Activated naive CD8-positive, alpha-beta T cell treated with anti-CD3 and anti-CD28 coated beads, Interleukin-2, amount 50 U/mL, for 16 hours (primary cell): Measurements from ENCODE around the gene ZBTB7A.

Experiments used
- DNase-seq: peaks from one replicate; pipeline ENCODE4 v3.0.0-alpha.2; 2020; ENCODE audit warnings: low read depth, low spot score

The ZBTB7A gene

DNA sequence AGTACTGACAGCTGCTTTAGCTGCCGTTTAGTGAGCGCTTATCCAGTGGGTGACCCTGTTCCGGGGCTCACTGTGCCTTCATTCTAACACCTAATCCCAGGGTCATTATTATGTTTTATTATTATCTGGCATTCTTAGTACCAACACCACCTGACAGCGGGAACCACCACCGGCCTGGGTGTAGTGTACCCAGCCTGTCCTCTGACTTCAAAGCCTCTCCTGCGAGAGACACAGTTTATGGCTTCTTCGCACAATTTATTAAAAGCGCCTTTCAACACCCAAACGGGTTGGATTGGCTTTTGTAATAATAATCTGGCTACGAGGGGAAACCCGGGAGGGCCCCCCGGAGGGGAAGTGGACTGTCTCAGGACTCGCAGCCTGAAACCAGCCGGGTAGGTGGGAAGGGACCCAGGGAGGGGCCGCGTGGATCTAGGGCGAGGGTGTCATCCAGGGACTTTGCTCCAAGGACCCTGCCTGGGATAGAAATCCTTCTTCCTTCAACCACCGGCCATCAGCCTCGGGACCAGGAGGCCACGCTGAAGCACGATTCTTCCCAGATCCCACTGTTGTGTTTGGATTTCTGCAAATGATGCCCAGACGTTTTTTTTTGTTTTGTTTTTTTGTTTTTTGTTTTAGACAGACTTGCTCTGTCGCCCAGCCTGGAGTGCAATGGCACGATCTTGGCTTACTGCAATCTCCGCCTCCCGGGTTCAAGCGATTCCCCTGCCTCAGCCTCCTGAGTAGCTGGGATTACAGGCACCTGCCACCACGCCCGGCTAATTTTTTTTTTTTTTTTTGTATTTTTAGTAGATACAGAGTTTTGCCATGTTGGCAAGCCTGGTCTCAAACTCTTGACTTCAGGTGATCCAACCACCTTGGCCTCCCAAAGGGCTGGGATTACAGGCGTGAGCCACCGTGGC, 1.6 kb upstream of the ZBTB7A start:
- no peak for DNase-seq

DNA sequence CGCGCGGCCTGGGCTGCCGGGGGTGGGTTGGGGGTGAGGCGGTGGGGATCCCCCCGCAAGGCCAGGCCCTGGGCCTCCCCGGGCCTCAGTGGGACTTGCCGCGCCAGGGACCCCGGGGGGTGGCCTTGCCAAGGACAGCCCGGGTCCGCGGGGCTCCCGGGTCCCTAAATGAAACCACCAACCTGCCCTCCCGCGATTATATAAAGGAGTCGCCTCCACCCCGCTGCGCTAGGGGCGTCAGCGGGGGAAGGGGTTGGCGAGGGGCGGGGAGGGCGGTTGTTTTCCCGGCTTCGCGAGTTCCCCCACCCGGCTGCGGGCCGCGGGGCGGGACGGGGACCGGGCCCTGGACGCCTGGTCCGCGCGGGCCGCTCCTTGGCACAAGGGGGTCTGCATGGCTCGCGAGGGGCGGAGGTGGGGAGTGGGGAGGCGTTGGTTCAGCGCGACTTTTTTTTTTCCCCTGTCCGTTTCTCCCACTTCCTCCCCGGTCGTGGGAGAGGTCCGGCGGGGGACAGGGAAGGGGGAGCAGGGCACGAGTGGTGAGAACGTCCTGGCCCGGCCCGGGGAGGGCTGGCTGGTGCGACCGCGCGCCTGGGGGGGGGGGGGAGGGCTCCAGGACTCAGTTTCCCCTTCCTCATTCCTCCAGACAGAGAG, 822 bp upstream of the ZBTB7A start:
- no peak for DNase-seq

DNA sequence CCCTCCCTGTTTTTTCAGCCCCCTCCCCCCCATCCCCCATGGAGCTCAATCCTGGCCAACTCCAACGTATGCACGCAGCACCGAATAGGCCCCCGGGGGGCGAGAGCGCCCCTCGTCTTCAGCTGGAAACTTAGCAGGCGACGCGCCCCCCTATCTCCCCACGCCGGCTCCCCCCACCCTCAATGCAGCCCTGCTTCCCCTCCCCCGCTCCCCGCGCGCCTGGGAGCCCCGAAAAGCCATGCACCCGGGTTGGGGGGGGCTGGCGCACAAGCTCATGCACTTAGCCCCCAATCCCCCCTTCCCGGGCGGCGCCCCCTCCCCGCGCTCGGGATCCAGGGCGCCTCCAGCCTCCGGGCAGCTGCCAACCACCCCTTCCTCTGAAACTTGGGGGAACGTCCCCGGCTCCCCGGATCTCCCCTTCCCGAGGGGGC, 508 bp downstream of the ZBTB7A start:
- no peak for DNase-seq

DNA sequence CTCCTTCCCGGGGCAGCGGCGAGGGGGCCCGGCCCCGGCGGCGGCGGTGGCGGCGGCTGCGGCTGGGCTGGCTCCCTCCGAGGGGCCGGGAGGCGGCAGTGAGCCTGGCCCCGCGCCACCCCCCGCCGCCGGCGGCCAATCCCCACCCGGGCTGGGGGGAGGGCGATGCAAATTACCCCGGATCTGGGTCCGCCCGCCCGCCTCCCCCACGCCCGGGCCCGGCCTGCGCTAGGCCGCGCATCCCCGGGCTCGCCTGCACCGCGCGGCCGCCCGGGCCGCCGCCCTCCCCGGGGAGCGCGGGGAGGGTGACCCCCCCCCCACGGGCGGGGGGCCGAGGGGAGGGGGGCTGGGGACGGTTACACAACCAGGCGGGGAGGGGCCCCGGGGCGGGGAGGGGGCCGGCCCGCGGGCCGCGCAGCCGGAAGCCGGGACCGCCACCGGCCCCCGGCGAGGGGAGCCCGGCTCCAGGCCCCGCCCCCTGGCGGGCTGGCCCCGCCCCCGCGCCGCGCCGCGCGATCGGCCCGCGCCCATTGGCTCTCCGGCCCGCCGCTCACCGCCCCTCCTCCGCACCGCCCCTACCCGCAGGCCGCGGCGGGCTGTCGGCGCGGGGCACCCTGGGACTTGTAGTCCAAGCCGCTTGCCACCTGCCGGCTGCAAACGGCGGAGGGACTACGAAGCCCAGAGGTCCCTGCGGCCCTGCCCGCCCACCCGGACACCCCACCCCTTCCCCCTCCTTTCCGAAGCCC, 1.1 kb downstream of the ZBTB7A start:
- DNase-seq, result peak; percentile 93

DNA sequence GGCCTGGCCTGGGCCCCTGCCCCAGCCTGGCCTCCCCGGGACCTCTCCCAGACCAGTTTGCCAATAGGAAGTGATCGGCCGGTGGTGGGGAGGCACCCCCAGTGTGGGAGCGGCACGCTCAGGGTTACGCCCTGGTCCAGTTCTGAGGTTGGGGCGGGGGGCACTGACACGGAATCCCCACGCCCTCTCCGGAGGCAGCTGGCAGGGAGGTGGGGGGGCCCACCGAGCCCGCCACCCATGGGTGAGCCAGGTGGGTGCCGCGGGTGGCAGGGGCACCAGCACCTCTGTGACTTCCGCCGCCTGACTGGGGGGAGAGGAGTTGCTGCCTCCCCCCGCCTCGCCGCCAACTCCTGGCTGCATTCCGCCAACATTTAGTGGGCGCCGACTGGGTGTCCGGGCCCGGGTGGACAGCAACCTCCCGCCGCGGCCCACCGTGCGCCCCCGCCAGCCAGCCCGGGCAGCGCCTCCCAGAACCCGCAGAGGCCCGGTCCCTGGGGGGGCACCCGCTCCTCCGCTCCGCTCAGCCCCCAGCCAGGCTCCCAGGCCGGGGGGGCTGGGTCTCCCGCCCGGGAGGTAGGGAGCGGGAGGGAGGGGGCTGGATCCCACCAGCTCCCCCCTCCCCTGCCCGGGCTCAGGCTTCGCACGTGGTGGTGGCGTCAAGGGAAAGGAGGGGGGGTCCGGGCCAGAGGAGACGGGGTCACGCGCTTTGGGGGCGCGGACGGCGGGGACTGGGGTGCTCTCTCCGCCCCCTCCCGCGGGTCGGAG, 2.0 kb downstream of the ZBTB7A start:
- no peak for DNase-seq

DNA sequence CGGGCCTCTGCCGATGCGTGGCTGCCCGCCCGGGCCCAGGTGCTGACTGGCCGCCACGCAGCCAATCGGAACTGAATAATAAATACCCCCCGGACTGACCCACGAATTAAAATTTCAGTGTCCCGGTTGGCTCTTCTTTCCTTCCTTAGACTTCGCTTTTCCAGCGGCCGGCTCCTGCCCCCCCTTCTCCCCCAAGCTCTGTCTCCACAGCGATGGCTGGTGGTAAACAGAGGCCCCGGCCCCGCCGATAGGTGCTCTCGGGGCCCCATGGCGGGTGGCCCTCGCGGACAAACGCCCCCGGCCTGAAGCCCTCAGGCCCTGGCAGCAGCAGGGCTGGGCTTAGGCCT, 2.6 kb downstream of the ZBTB7A start:
- DNase-seq, result no peak

DNA sequence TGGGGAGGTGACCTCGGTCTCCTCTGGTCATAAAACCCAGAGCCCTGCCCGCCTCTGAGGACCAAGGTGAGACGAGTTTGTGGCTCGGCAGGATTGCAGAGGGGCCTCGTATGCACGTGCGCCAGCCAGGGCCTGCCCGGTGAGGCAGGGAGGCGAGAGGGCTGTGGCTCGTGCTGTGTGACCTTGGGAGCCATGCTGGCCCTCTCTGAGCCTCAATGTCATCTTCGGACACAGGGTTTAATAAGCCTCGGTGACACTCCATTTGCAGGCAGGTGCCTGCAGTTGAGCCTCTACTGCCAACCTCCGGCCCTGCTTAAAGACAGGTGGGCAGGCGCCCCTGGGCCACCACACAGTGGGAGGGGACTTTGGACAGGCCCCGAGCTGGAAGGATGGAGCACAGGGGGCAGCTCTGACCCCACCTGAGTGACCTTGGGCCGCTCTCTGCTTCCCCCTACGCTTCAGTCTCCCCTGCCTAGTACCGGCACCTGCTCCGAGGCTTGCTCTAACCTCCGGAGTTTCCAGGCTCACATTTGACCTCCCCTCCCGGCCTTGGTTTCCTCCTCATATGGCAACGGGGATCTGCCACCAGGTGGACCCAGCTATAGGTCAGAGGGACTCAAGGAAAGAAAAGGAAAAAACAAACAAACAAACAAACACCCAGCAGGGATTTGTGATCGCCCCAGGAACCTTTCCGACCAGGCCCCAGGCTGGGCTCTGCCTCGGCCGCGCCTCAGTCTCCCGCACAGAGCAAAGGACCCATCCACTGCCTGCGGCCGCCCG, 3.1 kb downstream of the ZBTB7A start:
- no peak for DNase-seq

DNA sequence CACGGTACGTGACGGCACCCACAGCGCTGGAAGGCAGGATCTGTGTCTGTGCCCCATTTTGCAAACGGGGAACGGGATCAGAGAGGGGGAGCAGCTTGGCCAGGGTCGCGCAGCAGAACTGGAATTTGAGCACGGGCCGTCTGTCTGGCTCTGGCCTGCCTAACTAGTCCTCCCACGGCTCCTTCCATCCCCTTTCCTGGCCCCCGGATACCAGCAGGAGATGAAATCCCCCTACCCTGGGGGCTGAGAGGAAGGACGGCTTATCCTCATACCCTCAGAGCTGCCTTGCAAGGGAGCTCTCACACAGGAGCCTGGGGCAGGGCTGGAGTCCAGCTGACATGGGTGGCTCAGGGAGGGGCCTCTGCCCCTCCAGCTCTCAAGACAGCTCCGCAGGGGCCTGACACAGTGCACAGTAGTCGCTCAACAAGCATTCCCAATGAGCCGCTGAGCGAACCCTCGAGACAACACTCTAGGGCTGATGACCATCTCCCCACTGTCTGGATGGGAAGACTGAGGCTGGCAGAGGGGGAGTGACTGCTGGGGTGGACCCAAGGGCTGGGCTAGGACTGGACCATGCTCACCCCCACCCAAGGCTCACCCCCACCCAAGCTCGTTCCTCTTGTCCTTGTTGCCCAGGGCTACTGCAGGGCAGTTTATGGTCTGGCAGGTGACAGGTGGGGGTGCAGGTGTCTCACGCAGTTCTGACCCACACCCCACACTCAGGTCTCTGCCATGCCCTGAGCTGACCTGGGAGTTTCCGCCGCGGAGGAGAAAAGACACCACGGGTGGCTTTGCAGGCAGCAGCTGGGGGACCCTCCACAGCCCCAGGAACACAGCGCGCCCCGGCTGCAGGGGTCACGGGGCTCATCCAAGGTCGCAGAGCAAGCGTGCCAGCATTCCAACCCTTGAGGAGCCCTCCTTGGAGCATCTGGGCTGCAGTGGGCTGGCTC, 4.0 kb downstream of the ZBTB7A start:
- no peak for DNase-seq

DNA sequence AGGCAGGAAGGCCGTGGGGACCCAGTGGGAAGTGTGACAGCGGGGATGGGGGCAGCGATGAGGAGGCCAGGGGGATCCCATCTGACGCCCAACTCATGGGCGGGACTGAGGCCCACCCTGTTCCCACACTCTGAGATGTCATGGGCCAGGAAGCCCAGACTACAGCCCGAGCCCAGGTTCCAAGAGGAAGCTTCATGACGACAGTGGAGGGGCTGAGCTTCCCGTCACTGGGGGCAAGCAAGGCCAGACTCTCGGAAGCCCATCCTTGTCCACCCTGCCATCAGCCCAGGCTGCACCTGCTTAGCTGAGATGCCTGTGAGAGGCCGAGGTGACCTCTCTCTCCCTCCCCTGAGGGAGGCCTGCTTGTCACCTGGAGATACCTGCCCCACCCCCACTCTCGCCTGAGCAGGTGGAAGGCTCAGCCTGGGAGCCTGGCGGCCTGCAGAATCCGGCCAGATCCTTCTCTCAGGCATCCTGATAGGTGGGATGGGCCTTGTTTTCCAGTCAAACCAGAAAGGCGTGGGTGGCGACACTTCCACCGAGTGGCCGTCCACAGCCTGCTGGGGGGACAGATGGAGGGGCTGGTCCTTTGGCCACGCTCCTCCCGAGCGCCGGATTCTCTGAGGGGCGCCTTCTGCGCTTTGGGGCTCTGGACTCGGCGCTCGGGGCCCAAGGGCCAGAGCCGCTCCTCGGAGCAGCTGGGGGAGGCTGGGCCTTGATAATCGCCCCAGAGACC, 4.8 kb downstream of the ZBTB7A start:
- DNase-seq, result no peak

DNA sequence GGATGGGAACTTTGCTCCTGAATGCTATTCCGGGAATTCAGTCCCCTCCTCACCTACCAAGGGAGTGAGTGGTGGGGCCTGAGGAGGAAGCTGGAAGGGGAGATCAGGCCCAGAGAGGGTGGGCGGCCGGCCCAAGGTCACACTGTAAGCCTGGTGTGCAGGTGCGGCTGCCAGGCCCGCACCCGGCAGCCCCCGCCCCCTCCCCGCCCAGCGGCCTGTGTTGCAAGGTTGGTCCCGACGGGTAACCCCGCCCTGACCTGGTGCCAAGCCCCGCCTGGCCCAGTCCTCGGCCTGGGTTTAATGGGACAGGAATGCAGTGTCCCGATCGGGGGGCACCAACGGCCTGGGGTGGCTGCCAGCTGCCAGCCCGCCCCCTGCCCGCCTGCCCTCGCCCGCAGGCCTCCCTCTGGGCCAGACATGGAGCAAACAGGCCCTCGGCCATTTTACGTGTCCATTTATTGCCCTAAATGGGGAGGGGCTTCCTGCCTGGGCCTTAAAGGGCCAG, 5.5 kb downstream of the ZBTB7A start:
- DNase-seq, result no peak

DNA sequence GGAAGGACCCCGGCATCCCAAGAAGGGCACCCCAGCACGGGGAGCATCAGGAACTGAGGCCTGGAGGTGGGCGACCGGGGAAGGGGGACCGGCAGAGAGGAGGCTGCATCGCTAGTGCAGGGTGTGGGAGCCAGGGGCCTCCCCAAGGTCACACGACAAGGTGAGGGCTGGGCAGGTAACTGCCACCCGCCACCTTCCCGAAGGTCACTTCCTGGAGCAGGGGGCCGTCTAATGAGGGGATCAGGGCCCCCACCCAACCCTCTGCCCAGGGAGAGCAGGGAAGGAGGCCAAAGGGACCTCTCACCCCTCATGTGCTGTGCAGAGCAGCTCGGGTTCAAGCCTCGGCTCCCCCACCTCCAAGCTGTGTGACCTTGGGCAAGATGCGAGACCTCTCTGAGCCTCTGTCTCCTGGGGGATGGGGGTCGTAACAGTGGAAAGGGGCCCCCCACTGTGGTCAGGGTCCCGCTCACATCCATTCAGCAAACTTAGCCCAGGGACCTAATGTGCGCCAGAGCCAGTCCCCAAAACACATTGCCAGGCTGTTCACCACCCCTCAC, 6.0 kb downstream of the ZBTB7A start:
- DNase-seq, result no peak

DNA sequence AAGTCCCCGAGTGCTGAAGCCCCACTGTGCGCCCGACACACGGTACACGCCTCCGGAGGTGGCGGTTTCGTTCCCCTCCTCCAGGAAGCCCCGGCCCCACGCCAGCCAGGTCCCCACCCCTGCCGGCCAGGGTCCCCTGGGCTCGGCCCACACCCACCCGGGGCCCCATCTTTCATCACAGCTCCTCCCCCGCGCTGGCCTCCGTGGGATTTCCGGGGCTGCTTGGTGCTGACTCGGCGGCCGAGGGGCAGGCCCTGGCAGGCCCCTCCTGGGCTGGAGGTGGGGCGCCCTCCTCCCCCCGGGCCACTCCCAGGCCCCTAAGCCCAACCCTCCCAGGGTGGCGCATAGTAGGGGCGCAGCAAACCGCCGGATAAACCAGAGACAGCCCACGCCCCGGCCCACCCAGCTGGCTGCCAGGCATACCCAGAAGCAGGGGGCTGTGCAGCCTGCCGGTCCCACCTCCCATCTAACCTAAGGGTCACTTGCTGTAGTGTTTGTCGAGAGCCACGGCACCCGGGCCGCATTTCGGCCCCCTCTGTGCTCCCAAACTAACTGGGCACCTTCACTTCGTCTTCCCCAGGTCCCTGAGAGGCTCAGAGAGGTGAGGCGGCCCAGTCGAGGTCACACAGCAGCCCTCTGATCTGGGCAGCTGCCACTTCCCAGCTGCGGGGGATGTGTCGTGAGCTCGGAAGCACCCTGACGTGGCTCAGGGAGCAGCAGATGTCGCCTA, 6.6 kb downstream of the ZBTB7A start:
- no peak for DNase-seq

DNA sequence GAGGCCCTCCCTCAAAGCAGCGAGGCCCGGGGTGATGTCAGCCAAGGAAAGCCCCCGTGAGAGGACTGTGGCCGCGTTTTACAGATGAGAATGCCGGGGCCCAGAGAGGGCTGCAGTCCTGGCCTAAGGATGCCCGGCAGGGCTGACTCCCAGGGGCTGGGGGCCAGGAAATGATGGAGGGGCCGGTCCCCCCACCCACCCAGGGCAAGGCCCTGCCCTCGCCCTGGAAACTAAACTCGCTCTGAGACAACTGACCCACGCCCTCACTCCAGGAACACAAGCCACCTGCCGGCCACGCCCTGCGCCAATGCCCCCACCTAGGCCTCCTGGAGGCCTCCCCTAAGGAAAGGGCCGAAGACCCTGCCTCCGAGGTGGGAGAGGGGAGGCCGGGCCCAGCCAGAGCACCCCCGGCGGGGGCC, 7.2 kb downstream of the ZBTB7A start:
- no peak for DNase-seq

DNA sequence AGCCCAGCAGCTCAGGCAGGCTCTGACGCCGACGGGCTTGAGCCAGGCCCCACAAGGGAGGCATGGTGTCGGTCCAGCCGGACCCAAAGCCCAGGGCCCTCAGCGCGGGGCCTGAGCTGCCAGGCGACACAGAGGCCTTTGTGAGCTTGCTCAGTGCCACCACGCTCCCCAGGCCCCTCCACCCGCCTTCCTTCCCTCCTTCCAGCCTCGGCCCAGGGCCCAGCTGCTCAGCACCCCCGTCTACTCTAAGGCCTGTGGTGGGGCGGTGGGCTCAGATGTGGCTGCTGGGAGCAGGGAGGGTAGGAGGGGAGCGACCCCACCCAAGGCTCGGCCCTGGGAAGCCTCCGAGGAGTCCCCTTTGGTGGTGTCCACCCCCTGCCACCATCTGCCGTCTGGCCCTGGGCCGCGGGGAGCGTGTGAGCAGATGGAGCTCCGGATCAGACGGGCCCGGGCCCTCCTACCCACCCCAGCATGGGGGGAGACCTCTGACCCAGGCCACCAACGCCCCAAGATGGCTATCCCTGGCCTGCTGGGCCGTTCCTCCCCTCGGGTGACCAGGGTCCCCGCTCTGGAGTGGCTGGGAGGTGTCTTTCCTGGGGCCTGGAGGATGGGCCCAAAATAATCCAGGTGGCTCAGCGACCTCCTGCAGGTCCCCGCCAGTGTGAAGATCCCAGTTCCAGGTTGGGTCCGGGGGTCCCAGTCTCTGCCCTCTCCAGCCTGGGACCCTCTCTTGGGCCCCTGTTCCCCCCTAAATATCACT, 7.8 kb downstream of the ZBTB7A start:
- no peak for DNase-seq

DNA sequence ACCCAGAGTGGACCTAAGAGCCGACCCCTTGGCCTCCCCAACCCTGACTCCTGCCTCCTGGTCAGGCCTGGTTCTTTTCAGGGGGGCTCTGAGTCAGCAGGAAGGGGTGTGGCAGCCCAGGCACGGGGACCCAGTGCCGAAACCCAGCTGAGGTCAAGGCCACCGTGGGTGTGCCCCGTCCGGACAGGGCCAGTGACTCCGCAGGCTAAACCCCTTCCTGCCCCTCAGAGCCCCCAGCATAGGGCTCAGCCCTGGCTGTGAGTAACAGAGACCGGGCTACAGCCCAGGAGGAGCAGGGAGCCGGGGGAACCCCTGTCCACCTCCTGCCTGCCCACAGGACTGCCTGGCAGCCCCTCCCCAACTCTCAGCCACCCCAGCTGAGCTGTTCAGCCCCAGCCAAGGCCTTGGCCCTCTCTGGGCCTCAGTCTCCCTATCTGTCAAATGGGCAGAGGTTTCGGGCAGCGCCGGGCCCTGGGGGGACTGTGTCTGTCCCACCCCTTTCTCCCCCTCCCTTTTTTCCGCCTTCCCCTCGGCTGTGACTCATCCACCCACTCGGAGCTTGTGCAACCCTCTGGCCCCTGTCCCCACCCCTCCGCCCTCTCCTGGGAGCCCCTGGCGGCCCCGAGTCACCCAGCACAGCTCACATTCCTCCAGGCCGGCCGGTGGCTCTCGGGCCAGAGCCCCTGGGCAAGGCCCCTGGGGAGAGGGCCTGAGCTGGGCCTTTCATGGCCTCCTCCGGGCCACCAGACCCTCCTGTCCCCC, 8.6 kb downstream of the ZBTB7A start:
- peak; percentile 37 for DNase-seq

DNA sequence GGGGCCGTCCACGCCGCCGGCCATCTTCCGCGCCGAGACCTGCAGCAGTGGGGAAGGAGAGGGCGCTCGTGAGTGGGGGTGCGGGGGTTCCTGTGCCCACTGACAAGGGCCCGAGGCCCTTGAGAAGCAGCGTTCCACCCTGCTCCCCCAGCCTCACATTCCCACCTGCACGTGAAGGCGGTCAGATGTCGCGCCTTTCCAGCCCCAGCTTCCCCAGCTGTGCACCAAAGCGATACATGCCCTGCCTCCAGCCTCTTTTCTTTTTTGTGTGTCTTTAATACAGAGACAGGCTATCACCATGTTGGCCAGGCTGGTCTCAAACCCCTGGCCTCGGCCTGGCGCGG, 11.5 kb downstream of the ZBTB7A start:
- DNase-seq, result no peak
